A549 (cell line): ENCODE data around the gene ERMAP. TPM values are rescaled to one million over a fixed set of nuclear protein-coding genes. Genes with fewer than 3 reads are reported as not detected.
A peak's percentile ranks its signal among the peaks of the same experiment; 100 is the strongest.

Experiments
- ATAC-seq, 2 experiments: fragments of 200-7000 bp in 1 of 2; fragments of >200 bp in 1 of 2; cut with Nextera tagmentation in 1 of 2; cut with Tn5 transposase in 1 of 2; 3 replicates each; pipeline versions ENCODE4 v1.8.0 to v1.9.1; 2018 to 2020; ENCODE audit warnings: mild to moderate bottlenecking in 1 of 2, moderate library complexity in 1 of 2
- CTCF ChIA-PET: fragments of 300-600 bp; sonication (Branson Sonifier 250); formaldehyde crosslinking; extraction: SDS; loops from one replicate; lab custom pipeline; 2021; ENCODE audit warnings: antibody characterized with exemption, inconsistent platforms; lab: Yijun Ruan, JAX
- POLR2A ChIA-PET: fragments of 350-600 bp; formaldehyde crosslinking; extraction: SDS; loops from one replicate; lab custom pipeline; 2021; ENCODE audit warnings: antibody characterized with exemption, inconsistent platforms; lab: Yijun Ruan, JAX
- DNase-seq, 2 experiments: peaks; one replicate each; pipeline versions ENCODE4 v3.0.0 to v3.0.0-alpha.2; 2011 to 2016; ENCODE audit warnings: low read depth in 1 of 2, low spot score in 1 of 2
- FAIRE-seq: peaks from 2 replicates; lab custom pipeline; 2011; peaks lifted over from hg19 to GRCh38; lab: Jason Lieb, UNC
- H3K27ac ChIP-seq, 2 experiments: fragments of >200 bp; sonication (Bioruptor Twin); formaldehyde crosslinking; 3 replicates each; pipeline ENCODE4 v1.5.1; 2016 to 2017
- H3K4me1 ChIP-seq: fragments of >200 bp; sonication (Bioruptor Twin); formaldehyde crosslinking; 3 replicates; pipeline ENCODE4 v1.6.1; 2016
- H3K4me2 ChIP-seq: fragments of >200 bp; sonication (Bioruptor Twin); formaldehyde crosslinking; 3 replicates; pipeline ENCODE4 v1.6.1; 2016
- H3K4me3 ChIP-seq: fragments of >200 bp; sonication (Bioruptor Twin); formaldehyde crosslinking; 3 replicates; pipeline ENCODE4 v1.5.1; 2016
- H3K9me3 ChIP-seq: fragments of >200 bp; sonication (Bioruptor Twin); formaldehyde crosslinking; 3 replicates; pipeline ENCODE4 v1.6.1; 2016
- BCL3 ChIP-seq: fragments of >200 bp; sonication (Bioruptor Twin); formaldehyde crosslinking; IDR thresholded peaks from 3 replicates; pipeline ENCODE4 v1.6.1; 2016
- BHLHE40 ChIP-seq: IDR thresholded peaks from 2 replicates; pipeline ENCODE4 v1.6.1; 2012; ENCODE audit warnings: low read depth, low read length, inconsistent platforms
- CEBPB ChIP-seq, 2 experiments: fragments of >200 bp in 1 of 2; sonication (Bioruptor Twin) in 1 of 2; formaldehyde crosslinking in 1 of 2; IDR thresholded peaks; 2 replicates each; pipeline ENCODE4 v1.6.1; 2012 to 2016
- CHD2 ChIP-seq: fragments of 150-350 bp; IDR thresholded peaks from 2 replicates; pipeline ENCODE4 v1.6.1; 2014; ENCODE audit warnings: low read length; ENCODE audit not compliant: partially characterized antibody
- CHD4 ChIP-seq: fragments of 200-600 bp; sonication (generic); IDR thresholded peaks from 2 replicates; pipeline ENCODE4 v1.6.1; 2016; ENCODE audit warnings: antibody characterized with exemption, mild to moderate bottlenecking, borderline replicate concordance
- CTCF ChIP-seq: fragments of >200 bp; sonication (Bioruptor Twin); formaldehyde crosslinking; IDR thresholded peaks from 3 replicates; pipeline ENCODE4 v1.5.1; 2016
- EHF ChIP-seq: fragments of 250-450 bp; sonication (Bioruptor Pico); IDR thresholded peaks from 2 replicates; pipeline ENCODE4 v1.5.0; 2020; ENCODE audit warnings: mild to moderate bottlenecking
- EHMT2 ChIP-seq: fragments of 200-600 bp; sonication (generic); IDR thresholded peaks from 2 replicates; pipeline ENCODE4 v1.6.1; 2016; ENCODE audit warnings: antibody characterized with exemption, low read depth, mild to moderate bottlenecking, moderate library complexity
- EP300 ChIP-seq, 2 experiments: fragments of >200 bp; sonication (Bioruptor Twin); formaldehyde crosslinking; IDR thresholded peaks; 2 replicates in 1 of 2; 3 replicates in 1 of 2; pipeline ENCODE4 v1.6.1; 2016 to 2017
- ESRRA ChIP-seq: fragments of 150-350 bp; IDR thresholded peaks from 2 replicates; pipeline ENCODE4 v1.6.1; 2014; ENCODE audit warnings: mild to moderate bottlenecking, low read length, borderline replicate concordance
- GATA3 ChIP-seq: IDR thresholded peaks from 2 replicates; pipeline ENCODE4 v1.6.1; 2012; ENCODE audit warnings: borderline replicate concordance
- HES2 ChIP-seq: fragments of >200 bp; sonication (Bioruptor Twin); formaldehyde crosslinking; IDR thresholded peaks from 2 replicates; pipeline ENCODE4 v1.6.1; 2016
- HEYL ChIP-seq: fragments of 250-450 bp; sonication (Bioruptor Pico); IDR thresholded peaks from 2 replicates; pipeline ENCODE4 v1.8.0; 2021; ENCODE audit warnings: mild to moderate bottlenecking, moderate library complexity
- HMGXB4 ChIP-seq: fragments of 250-450 bp; sonication (Bioruptor Pico); IDR thresholded peaks from 2 replicates; pipeline ENCODE4 v1.5.0; 2021; ENCODE audit warnings: mild to moderate bottlenecking, moderate library complexity, borderline replicate concordance
- HOXA7 ChIP-seq: fragments of 250-450 bp; sonication (Bioruptor Pico); IDR thresholded peaks from 2 replicates; pipeline ENCODE4 v1.5.0; 2020; ENCODE audit warnings: mild to moderate bottlenecking, moderate library complexity
- HOXB13 ChIP-seq: fragments of 250-450 bp; sonication (Bioruptor Pico); IDR thresholded peaks from 2 replicates; pipeline ENCODE4 v1.5.0; 2020; ENCODE audit warnings: low read depth, mild to moderate bottlenecking, moderate library complexity
- HOXB5 ChIP-seq: fragments of 250-450 bp; sonication (Bioruptor Pico); IDR thresholded peaks from 2 replicates; pipeline ENCODE4 v1.5.0; 2020; ENCODE audit warnings: mild to moderate bottlenecking, moderate library complexity
- JUN ChIP-seq, 2 experiments: fragments of >200 bp; sonication (Bioruptor Twin); formaldehyde crosslinking; IDR thresholded peaks; 2 replicates in 1 of 2; 3 replicates in 1 of 2; pipeline ENCODE4 v1.6.1; 2016 to 2017
- KDM1A ChIP-seq: fragments of 200-600 bp; sonication (generic); IDR thresholded peaks from 2 replicates; pipeline ENCODE4 v1.6.1; 2016; ENCODE audit warnings: low read depth, mild to moderate bottlenecking
- KDM5A ChIP-seq: fragments of 200-600 bp; sonication (generic); IDR thresholded peaks from 2 replicates; pipeline ENCODE4 v1.6.1; 2016; ENCODE audit warnings: antibody characterized with exemption, mild to moderate bottlenecking
- MAFK ChIP-seq: fragments of 450-650 bp; IDR thresholded peaks from 2 replicates; pipeline ENCODE4 v1.6.1; 2014; ENCODE audit not compliant: partially characterized antibody
- MAX ChIP-seq: IDR thresholded peaks from 2 replicates; pipeline ENCODE4 v1.6.1; 2012
- MYC ChIP-seq: IDR thresholded peaks from 2 replicates; pipeline ENCODE4 v1.6.1; 2012; ENCODE audit warnings: mild to moderate bottlenecking, inconsistent platforms, low read length, improper control_type of control experiment, borderline replicate concordance
- NPAS2 ChIP-seq: fragments of 250-450 bp; sonication (Bioruptor Pico); IDR thresholded peaks from 2 replicates; pipeline ENCODE4 v1.8.0; 2022; ENCODE audit warnings: mild to moderate bottlenecking, moderate library complexity, borderline replicate concordance
- PHF8 ChIP-seq: fragments of 200-600 bp; sonication (generic); IDR thresholded peaks from 2 replicates; pipeline ENCODE4 v1.6.1; 2016; ENCODE audit warnings: low read depth, mild to moderate bottlenecking, antibody characterized with exemption, moderate library complexity, borderline replicate concordance
- POLR2A ChIP-seq: IDR thresholded peaks from 2 replicates; pipeline ENCODE4 v1.6.1; 2012; ENCODE audit warnings: mild to moderate bottlenecking, low read length
- POLR2AphosphoS2 ChIP-seq: conservative IDR thresholded peaks from 2 replicates; pipeline ENCODE4 v1.6.1; 2012; ENCODE audit warnings: low read length, improper control_type of control experiment, inconsistent platforms
- RARB ChIP-seq: fragments of 250-450 bp; sonication (Bioruptor Pico); IDR thresholded peaks from 2 replicates; pipeline ENCODE4 v1.8.0; 2021; ENCODE audit warnings: mild to moderate bottlenecking, moderate library complexity
- RCOR1 ChIP-seq: fragments of 150-350 bp; IDR thresholded peaks from 2 replicates; pipeline ENCODE4 v1.6.1; 2014; ENCODE audit warnings: antibody characterized with exemption, low read length, low read depth
- RFX5 ChIP-seq: fragments of 450-650 bp; IDR thresholded peaks from 2 replicates; pipeline ENCODE4 v1.7.1; 2014; ENCODE audit warnings: antibody characterized with exemption, mild to moderate bottlenecking, moderate library complexity
- RNF2 ChIP-seq: fragments of 200-600 bp; sonication (generic); IDR thresholded peaks from 2 replicates; pipeline ENCODE4 v1.6.1; 2016; ENCODE audit warnings: low read depth, mild to moderate bottlenecking, antibody characterized with exemption, moderate library complexity, borderline replicate concordance
- SREBF2 ChIP-seq: fragments of 450-650 bp; IDR thresholded peaks from 2 replicates; pipeline ENCODE4 v1.6.1; 2014; ENCODE audit warnings: mild to moderate bottlenecking, moderate library complexity
- TFCP2L1 ChIP-seq: fragments of 250-450 bp; sonication (Bioruptor Pico); IDR thresholded peaks from 2 replicates; pipeline ENCODE4 v1.5.0; 2021; ENCODE audit warnings: mild to moderate bottlenecking
- ZFP36 ChIP-seq: fragments of 450-650 bp; IDR thresholded peaks from 2 replicates; pipeline ENCODE4 v1.6.1; 2014; ENCODE audit warnings: borderline replicate concordance; ENCODE audit not compliant: partially characterized antibody
- WGBS: methylation state at CpG from one replicate; pipeline ENCODE4 v1.1.6; 2017; ENCODE audit errors: missing lambda C conversion rate; 5-methylcytosine and 5-hydroxymethylcytosine counted together
- polyA minus RNA-seq: library from RNA; depleted of rRNA, polyadenylated mRNA; stranded (reverse); fragments of >200 nt; gene quantifications from 2 replicates; pipeline ENCODE4 v1.2.3, GENCODE V29; 2011; rRNA and poly(A)+ RNA removed
- polyA plus RNA-seq, 4 experiments: library from polyadenylated mRNA; depleted of rRNA in 3 of 4; stranded (reverse); fragments of >200 nt; fragmentation: RNase III in 1 of 4; extraction: RNeasy Plus Mini Kit Qiagen cat#74134 plus additional on column Dnase treatment in 1 of 4; gene quantifications; 2 replicates in 3 of 4; 3 replicates in 1 of 4; pipeline ENCODE4 v1.2.3, GENCODE V29; 2011 to 2017

ERMAP gene
- polyA plus RNA-seq (2011; rRNA removed), result 9.5 and 10.7 TPM in 2 replicates
- polyA plus RNA-seq (2012; cell fraction: cytosol; rRNA removed), result 2.9 and 3.7 TPM in 2 replicates
- polyA plus RNA-seq (2012; cell fraction: nucleus; rRNA removed), result 3.9 and 5.3 TPM in 2 replicates
- 5.0 to 6.6 TPM (median 5.4 TPM) in 3 replicates for polyA plus RNA-seq (2017; fragmentation: RNase III; extraction: RNeasy Plus Mini Kit Qiagen cat#74134 plus additional on column Dnase treatment)
- 6.5 and 7.7 TPM in 2 replicates for polyA minus RNA-seq

GRCh38 chr1:42816585-42817439 is at the start of gene ERMAP, which contains the start of gene SVBP:
Gene ERMAP (plus strand): TSS chr1:42817122. CDS start chr1:42830449, 13,327 bp downstream.
Gene SVBP (minus strand): TSS chr1:42817397. CDS start chr1:42816544, 853 bp downstream.
- Histone ChIP-seq H3K4me3 (peak within 1 kb of the TSS; percentile 52), H3K9me3 (no peaks in the 10 kb centered on the region), H3K4me2 (peak within 1 kb of the TSS; percentile 77), H3K27ac (peak within 1 kb of the TSS; percentile 97 to 98), H3K4me1 (peaks cover 31% of the 10 kb centered on the region; the same call in 2 of the 3 replicates)
- TF ChIP-seq HEYL (no peak), BHLHE40 (no peak), ZFP36 (no peak), PHF8 (peak; percentile 82; the same call in 1 of the 2 replicates), RNF2 (no peak), POLR2AphosphoS2 (no peak), EHMT2 (no peak), MYC (no peak), RFX5 (no peak), GATA3 (no peak), EHF (no peak), NPAS2 (CRISPR knock-in tag) (no peak), MAX (no peak; the same call in 1 of the 2 replicates), HES2 (no peak), CHD2 (peak; percentile 10), HOXA7 (CRISPR knock-in tag) (no peak), JUN (IDR thresholded peaks at IDR 0.05) (peak in 1 of 2 experiments; percentile 74; a peak in 2 of 5 replicates), POLR2A (peak; percentile 31), KDM1A (peak; percentile 41; the same call in 1 of the 2 replicates), HOXB13 (CRISPR knock-in tag) (no peak), CTCF (no peak), RARB (CRISPR knock-in tag) (no peak), SREBF2 (no peak), ESRRA (no peak), MAFK (no peak), RCOR1 (no peak), KDM5A (no peak), BCL3 (0 out of 3 replicates have a peak, but pooled peaks have one; percentile 44), TFCP2L1 (CRISPR knock-in tag) (no peak), CHD4 (no peak), HMGXB4 (CRISPR knock-in tag) (no peak), EP300 (IDR thresholded peaks at IDR 0.05) (no peak), CEBPB (IDR thresholded peaks at IDR 0.05) (no peak), HOXB5 (CRISPR knock-in tag) (no peak)
- CTCF ChIA-PET, result interaction anchor here (1.3 to 2.0 kb wide), 2 partner anchors 29 to 39 kb away, joined by 5 to 7 read pairs; partner anchors contain the start of gene ZNF691
- POLR2A ChIA-PET, result interaction anchor here (0.8 to 3.0 kb wide), 5 partner anchors 10 to 108 kb away, joined by 3 to 15 read pairs (median 4); partner anchors contain the start of genes C1orf50, P3H1 and ZNF691
- FAIRE-seq (no peak), ATAC-seq (peak; percentile 96 to 97), DNase-seq (peak; percentile 60 to 82)
- 3% methylated on average over 5 of the region's 66 CpGs for WGBS
